A549 treated with Mapracorat at 1 μM for 4 hours (cell line): ENCODE data around the gene PCSK1N. TPM values are rescaled to one million over a fixed set of nuclear protein-coding genes. Genes with fewer than 3 reads are reported as not detected.

Source experiments
- total RNA-seq: library from RNA; stranded (reverse); fragments of 200-300 nt; extraction: Qiagen RNA extraction; gene quantifications from 5 replicates; pipeline ENCODE4 v1.2.3, GENCODE V29; 2022

The PCSK1N gene
- total RNA-seq: 19.4 to 53.5 TPM (median 48.4 TPM) in 5 replicates

DNA sequence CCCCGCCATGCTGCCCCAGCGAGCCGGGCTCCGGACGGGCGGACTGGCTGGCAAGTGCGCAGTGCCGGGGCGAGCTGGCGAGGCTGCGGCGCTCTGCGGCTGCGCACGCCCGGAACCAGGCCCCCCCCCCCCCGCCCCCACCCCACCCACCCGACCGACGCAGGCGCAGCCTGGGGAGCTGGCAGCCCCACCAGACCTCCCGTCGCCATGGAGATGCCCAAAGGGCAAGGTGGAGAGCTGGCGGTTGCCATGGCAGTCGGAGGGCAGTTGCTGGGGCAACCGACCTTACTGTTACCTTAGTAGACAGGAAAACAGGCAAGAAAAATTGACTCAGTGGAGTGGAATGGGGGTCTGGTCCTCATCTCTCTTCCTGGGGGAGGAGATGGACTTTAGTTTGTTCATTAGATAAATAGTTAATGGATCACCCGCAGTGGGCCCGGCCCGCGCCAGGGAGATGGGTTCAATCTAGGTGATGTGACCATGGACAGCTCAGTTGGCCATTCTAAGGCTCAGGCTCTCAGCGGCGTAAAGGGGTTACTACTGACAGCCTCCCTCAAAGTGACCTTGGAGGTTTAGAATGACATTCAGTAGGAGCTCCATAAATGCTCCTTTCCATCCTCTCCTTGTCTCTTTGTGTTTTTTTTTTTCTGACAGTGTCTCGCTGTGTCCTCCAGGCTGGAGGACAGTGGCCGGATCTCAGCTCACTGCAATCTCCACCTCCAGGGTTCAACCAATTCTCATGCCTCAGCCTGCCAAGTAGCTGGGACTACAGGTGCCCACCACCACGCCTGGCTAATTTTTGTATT, at the start of gene PCSK1N:
Gene PCSK1N (minus strand): TSS at position 87 of the 806 bp plus-strand sequence. CDS start 78 bp downstream, at position 9.

DNA sequence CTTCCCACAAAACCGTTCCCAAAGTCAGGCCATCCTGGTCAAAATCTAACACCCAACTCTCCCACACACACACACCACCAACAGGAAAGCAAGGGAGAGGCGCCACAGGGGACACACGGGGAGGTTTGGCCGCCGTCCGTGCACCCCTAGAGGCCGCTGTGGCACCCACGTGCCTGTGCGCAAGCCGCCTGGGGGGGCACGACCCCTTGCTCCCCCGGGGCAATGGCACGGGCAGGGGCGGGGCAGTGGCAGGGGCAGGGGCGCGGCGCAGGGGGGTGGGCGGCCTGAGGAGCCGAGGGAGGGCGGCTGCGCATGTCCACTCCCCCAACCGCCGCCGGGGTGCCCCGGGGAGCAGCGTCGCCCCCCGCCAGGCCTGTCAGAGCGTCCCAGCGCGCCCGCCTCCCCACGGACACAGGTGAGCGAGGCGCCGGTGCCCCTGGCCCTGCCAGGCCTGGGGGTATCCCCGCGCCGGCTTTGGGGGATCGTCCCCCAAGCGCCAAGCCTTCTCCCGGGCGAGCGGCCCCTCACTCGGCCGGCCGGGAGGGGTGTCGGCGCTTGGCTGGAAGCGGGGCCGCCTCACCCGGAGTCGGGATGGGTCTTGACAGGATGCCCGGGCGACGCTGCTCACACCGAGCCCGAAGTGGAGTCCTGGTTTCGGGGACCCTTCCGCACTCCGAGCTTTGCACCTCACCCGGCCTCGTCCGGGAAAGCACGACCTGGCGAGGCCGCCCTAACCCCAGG, 9.1 kb downstream of the PCSK1N start, which contains the start of gene ERAS:
Gene ERAS (plus strand): TSS at position 379 of the 741 bp plus-strand sequence. CDS start 2,611 bp downstream, outside the sequence.

GRCh38 chrX:48801280-48802088, 33.9 kb downstream of the PCSK1N start, which contains the start of gene HDAC6:
HDAC6 (plus strand) TSS chrX:48802067; CDS start chrX:48802693, 626 bp downstream.

GRCh38 chrX:48786341-48786800, 49.0 kb downstream of the PCSK1N start, which contains the start of gene GATA1:
GATA1 (plus strand) TSS chrX:48786590; CDS start chrX:48791110, 4,520 bp downstream.

Other genes starting within 250 kb of the PCSK1N start
- 61.4 to 93.6 TPM (median 82.8 TPM) in 5 replicates for gene WDR13, start 238.1 kb downstream of the PCSK1N start, total RNA-seq
- 0.20 to 0.65 TPM (median 0.41 TPM) in 5 replicates for gene WAS, start 151.8 kb downstream of the PCSK1N start, total RNA-seq
- gene SUV39H1, start 138.9 kb downstream of the PCSK1N start, total RNA-seq: 20.1 to 23.6 TPM (median 22.6 TPM) in 5 replicates
- not detected in 5 replicates for gene GLOD5, start 73.9 kb downstream of the PCSK1N start, total RNA-seq
- not detected in 5 replicates for gene GATA1, start 49.0 kb downstream of the PCSK1N start, total RNA-seq
- gene HDAC6, start 33.5 kb downstream of the PCSK1N start, total RNA-seq: 25.3 to 31.5 TPM (median 27.3 TPM) in 5 replicates
- not detected in 5 replicates for gene ERAS, start 9.1 kb downstream of the PCSK1N start, total RNA-seq
- 82.0 to 110 TPM (median 102 TPM) in 5 replicates for gene TIMM17B, start 62.2 kb upstream of the PCSK1N start, total RNA-seq
- gene PQBP1, start 62.3 kb upstream of the PCSK1N start, total RNA-seq: 89.7 to 105 TPM (median 93.2 TPM) in 5 replicates
- 47.9 to 65.4 TPM (median 62.5 TPM) in 5 replicates for gene SLC35A2, start 76.0 kb upstream of the PCSK1N start, total RNA-seq
- 8.5 to 9.6 TPM (median 9.3 TPM) in 5 replicates for gene PIM2, start 83.4 kb upstream of the PCSK1N start, total RNA-seq
- 60.5 to 66.4 TPM (median 64.7 TPM) in 5 replicates for gene OTUD5, start 122.0 kb upstream of the PCSK1N start, total RNA-seq
- gene KCND1, start 136.2 kb upstream of the PCSK1N start, total RNA-seq: 0.80 to 1.4 TPM (median 0.96 TPM) in 5 replicates
- gene GRIPAP1, start 166.7 kb upstream of the PCSK1N start, total RNA-seq: 17.3 to 20.9 TPM (median 19.0 TPM) in 5 replicates
- 41.8 to 52.7 TPM (median 51.5 TPM) in 5 replicates for gene TFE3, start 207.7 kb upstream of the PCSK1N start, total RNA-seq
- 2.7 to 3.9 TPM (median 3.2 TPM) in 5 replicates for gene CCDC120, start 223.4 kb upstream of the PCSK1N start, total RNA-seq
- gene PRAF2, start 238.4 kb upstream of the PCSK1N start, total RNA-seq: 35.6 to 45.6 TPM (median 42.4 TPM) in 5 replicates
- 54.9 to 60.6 TPM (median 57.5 TPM) in 5 replicates for gene WDR45, start 244.3 kb upstream of the PCSK1N start, total RNA-seq